BE2C (cell line): Measurements from ENCODE around the gene SNX20.

ENCODE experiments used
- DNase-seq: peaks from one replicate; pipeline ENCODE4 v3.0.0-alpha.2; 2020
- H3K27me3 ChIP-seq: fragments of 250-450 bp; sonication (Bioruptor Pico); 2 replicates; pipeline ENCODE4 v1.5.1; 2020; ENCODE audit warnings: mild to moderate bottlenecking
- H3K36me3 ChIP-seq: fragments of 250-450 bp; sonication (Bioruptor Pico); 2 replicates; pipeline ENCODE4 v1.5.1; 2020; ENCODE audit warnings: mild to moderate bottlenecking
- H3K4me1 ChIP-seq: fragments of 250-450 bp; sonication (Bioruptor Pico); 2 replicates; pipeline ENCODE4 v1.5.1; 2020
- H3K4me3 ChIP-seq: 2 replicates; pipeline ENCODE4 v1.5.1; 2011; ENCODE audit warnings: low read depth, low read length
- H3K9me3 ChIP-seq: fragments of 250-450 bp; sonication (Bioruptor Pico); 2 replicates; pipeline ENCODE4 v1.5.1; 2020
- TF ChIP-seq, protein P1 (sequence below): IDR thresholded peaks from 2 replicates; pipeline ENCODE4 v1.5.1; 2012; ENCODE audit warnings: mild to moderate bottlenecking, low read depth, low read length

SNX20 gene

DNA sequence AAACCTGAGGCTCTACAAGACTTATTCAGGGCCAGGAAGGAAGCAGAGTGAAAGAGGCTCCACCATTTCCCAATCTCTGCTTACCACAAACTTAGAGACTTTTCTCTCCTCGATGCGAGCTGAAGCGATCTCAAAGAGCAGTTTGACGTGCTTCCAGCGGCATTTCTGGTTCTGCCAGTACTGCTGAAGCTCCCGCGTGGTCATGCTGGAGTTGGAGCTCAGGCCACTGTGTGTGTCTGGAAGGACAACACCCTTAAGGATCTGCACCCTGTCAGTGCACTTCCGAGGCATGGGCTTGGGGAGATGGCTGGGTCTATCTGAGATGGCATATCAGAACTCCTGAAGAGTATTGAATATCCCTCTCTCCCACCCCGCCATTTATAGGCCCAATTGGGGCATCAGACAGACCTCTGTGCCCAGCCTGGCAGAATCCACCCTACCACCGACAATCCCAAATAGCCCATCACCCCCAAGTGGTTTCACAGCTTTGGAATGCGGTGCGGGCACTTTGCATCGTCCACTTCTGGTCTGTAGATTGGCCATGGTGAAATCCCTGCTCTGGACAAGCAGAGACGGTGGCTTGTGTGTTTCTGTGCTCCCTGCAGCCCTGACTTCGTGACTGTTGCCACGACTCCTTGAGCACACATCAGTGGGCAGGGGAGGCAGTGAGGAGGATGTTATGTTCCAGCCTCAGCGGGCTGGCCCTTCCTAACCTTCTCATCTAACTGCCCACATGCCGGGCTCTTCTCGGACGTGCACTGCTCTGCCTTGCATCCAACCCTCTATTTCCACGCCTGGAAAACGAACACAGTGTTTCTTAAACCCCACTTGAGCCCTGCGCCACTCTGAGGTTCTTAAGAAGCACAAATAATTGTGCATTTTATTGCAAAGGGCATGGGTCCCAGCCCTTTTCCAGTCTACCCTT lies 5.2 kb downstream of the SNX20 start:
- Histone ChIP-seq H3K27me3 (no peaks in the 10 kb centered on the region), H3K4me1 (no peaks in the 10 kb centered on the region), H3K9me3 (no peaks in the 10 kb centered on the region; the same call in 1 of the 2 replicates), H3K36me3 (no peaks in the 10 kb centered on the region), H3K4me3 (no peak overlapping the region)
- TF ChIP-seq, protein P1, sequence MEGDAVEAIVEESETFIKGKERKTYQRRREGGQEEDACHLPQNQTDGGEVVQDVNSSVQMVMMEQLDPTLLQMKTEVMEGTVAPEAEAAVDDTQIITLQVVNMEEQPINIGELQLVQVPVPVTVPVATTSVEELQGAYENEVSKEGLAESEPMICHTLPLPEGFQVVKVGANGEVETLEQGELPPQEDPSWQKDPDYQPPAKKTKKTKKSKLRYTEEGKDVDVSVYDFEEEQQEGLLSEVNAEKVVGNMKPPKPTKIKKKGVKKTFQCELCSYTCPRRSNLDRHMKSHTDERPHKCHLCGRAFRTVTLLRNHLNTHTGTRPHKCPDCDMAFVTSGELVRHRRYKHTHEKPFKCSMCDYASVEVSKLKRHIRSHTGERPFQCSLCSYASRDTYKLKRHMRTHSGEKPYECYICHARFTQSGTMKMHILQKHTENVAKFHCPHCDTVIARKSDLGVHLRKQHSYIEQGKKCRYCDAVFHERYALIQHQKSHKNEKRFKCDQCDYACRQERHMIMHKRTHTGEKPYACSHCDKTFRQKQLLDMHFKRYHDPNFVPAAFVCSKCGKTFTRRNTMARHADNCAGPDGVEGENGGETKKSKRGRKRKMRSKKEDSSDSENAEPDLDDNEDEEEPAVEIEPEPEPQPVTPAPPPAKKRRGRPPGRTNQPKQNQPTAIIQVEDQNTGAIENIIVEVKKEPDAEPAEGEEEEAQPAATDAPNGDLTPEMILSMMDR, result no peak
- no peak for DNase-seq

- H3K4me1 ChIP-seq, result no peaks in the 10 kb centered on the region
- no peaks in the 10 kb centered on the region; the same call in none of the 2 replicates for H3K9me3 ChIP-seq
- TF ChIP-seq, protein P1, result no peak
- DNase-seq, result no peak
- H3K4me3 ChIP-seq, result no peak overlapping the region
- no peaks in the 10 kb centered on the region for H3K27me3 ChIP-seq
- no peaks in the 10 kb centered on the region for H3K36me3 ChIP-seq
Measured at GRCh38 chr16:50674831-50675230, 6.3 kb downstream of the SNX20 start.

DNA sequence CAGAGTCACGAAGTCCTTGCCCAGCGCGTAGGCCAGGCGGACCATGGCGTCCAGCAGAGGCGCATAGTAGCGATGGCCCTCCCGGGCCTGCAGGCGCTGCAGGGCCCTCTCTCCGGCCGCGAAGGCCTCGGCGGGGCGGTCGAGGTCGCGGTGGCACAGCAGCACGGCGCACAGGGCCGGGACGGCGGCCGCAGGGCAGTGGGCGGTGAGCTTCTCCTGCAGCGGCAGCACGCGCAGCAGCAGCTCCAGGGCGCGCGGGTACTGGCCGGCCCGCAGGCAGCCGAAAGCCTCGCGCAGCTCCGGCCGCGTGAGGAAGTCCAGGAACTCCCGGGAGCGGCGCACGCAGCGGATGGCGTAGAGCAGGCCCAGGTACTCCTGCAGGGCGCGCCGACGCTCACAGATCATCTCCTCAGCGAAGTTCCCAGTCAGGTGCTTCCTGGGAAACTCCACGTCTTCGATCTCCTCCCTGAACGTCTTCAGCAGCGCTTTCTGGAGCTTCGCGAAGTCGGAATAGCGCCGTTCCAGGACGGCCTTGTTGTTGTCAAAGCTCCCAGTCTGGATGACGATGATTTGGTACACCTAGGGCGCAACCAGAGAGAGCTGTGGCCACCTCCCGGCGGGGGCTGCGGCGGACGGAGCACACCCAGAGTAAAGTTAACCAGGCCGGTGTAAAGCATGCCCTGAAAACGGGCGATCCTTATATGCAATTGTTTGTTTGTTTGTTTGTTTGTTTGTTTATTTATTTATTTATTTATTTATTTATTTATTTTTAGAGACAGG lies 7.4 kb downstream of the SNX20 start:
- no peaks in the 10 kb centered on the region for H3K4me1 ChIP-seq
- no peak for DNase-seq
- no peak overlapping the region for H3K4me3 ChIP-seq
- H3K9me3 ChIP-seq, result no peaks in the 10 kb centered on the region; the same call in none of the 2 replicates
- TF ChIP-seq, protein P1, result no peak
- H3K27me3 ChIP-seq, result no peaks in the 10 kb centered on the region
- no peaks in the 10 kb centered on the region for H3K36me3 ChIP-seq

DNA sequence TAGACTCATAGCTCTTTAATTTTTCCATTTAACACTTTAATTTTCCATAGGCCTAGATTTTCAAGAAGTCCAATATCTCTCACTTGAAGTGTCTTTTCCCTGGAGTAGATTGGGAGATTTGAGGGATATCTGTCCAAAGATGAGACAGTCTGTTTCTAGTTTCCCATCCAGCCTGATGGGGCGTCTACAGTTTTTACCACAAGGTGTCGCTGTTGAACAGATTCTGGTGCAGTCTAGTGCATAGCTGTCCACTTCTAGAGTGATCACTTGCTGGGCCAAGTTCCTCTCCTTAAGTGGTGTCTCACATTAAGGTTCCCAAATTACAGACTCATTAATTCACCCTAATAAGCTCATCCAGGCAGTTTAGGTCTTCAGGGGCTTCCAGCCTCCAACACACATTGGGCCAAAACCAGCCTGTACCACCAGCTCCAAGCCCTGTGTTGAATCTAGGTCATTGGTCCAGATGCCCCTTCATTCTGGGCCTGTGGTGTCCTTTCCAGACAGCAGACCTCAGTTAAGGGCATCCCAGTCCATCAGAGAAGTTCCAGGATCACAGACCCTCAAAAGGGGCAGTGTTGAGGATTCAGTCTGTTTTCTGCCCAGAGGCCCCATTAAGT lies 9.4 kb downstream of the SNX20 start:
- TF ChIP-seq, protein P1, result peak; percentile 90
- peak; percentile 51 for DNase-seq
- H3K27me3 ChIP-seq, result no peaks in the 10 kb centered on the region
- no peaks in the 10 kb centered on the region for H3K36me3 ChIP-seq
- H3K9me3 ChIP-seq, result no peaks in the 10 kb centered on the region; the same call in none of the 2 replicates
- H3K4me3 ChIP-seq, result no peak overlapping the region
- no peaks in the 10 kb centered on the region for H3K4me1 ChIP-seq

DNA sequence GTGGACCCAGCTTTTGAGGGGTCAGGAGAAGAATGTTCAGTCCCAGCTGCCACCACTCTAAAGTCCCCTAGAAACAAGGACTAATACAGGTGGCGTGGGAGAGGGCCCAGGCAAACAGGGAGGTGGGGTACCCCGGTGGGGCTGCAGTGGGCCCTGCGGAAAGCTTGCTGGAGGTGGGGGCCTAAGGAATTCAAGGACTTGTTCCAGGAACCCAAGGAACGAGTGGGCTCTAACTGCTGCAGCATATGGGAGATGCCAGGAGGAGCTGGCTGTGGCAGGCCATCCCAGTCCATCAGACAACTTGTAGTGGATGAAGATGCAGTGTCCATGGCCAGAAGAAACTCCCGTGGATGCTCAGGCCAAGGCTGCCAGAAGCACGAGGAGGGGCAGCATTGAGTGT lies 10.6 kb downstream of the SNX20 start:
- H3K27me3 ChIP-seq, result no peaks in the 10 kb centered on the region
- H3K36me3 ChIP-seq, result no peaks in the 10 kb centered on the region
- no peak overlapping the region for H3K4me3 ChIP-seq
- TF ChIP-seq, protein P1, result no peak
- H3K4me1 ChIP-seq, result no peaks in the 10 kb centered on the region
- H3K9me3 ChIP-seq, result no peaks in the 10 kb centered on the region; the same call in none of the 2 replicates
- DNase-seq, result no peak
